ENCODE results near the gene LAMTOR2.

DNA sequence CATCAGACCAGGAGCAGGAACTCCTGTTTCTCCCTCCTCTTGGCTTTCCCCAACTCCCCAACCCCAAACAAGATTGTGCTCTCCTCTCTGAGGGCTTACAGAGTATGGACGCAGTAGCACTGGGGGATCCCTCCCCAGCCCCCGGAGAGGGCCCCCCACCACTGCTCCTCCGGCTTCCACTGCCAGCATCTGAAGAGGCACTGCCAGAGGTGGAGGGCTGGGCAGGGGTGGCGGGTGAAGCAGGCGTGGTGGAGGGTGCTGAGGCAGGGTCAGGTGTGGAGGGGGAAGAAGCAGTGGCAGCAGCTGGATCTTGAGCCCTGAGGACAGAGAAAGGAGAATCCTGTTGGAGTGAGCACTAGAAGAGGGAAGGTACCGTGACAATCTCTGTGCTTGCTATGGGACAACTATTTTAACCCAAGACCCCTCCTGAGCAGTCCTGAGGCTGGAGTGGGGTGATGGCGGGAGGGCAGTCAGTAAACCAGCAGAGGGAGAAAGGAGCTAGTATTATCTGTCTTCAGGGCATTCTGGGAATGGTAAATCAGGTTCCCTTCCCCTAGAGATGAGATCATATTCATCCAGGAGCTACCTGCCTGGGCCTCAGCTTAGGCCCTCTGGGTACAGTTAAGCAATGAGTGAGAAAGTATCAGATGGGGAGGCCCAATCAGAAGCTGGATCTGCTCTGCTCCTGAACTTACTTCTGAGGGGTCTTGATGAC lies 3.4 kb upstream of the LAMTOR2 start:
- TF ChIP-seq, protein P1, sequence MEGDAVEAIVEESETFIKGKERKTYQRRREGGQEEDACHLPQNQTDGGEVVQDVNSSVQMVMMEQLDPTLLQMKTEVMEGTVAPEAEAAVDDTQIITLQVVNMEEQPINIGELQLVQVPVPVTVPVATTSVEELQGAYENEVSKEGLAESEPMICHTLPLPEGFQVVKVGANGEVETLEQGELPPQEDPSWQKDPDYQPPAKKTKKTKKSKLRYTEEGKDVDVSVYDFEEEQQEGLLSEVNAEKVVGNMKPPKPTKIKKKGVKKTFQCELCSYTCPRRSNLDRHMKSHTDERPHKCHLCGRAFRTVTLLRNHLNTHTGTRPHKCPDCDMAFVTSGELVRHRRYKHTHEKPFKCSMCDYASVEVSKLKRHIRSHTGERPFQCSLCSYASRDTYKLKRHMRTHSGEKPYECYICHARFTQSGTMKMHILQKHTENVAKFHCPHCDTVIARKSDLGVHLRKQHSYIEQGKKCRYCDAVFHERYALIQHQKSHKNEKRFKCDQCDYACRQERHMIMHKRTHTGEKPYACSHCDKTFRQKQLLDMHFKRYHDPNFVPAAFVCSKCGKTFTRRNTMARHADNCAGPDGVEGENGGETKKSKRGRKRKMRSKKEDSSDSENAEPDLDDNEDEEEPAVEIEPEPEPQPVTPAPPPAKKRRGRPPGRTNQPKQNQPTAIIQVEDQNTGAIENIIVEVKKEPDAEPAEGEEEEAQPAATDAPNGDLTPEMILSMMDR (conservative IDR thresholded peaks at IDR 0.05; ENCODE audit: low read depth, low read length) = no peak
- no peak for TF ChIP-seq EZH2 (IDR thresholded peaks at IDR 0.05; ENCODE audit: borderline replicate concordance, low read depth, low read length, poor library complexity, severe bottlenecking)

Data from A673 (cell line).